Kidney epithelial cell (primary cell): Measurements from ENCODE around the gene CCDC138. TPM values are rescaled to one million over a fixed set of nuclear protein-coding genes. Genes with fewer than 3 reads are reported as not detected.

ENCODE experiments used
- DNase-seq: peaks from one replicate; pipeline ENCODE4 v3.0.0-alpha.2; 2010; ENCODE audit warnings: low read depth
- H3K27me3 ChIP-seq: 2 replicates; pipeline ENCODE4 v1.6.0; 2011; ENCODE audit warnings: low read length; ENCODE audit not compliant: control insufficient read depth, insufficient read depth
- H3K36me3 ChIP-seq: 2 replicates; pipeline ENCODE4 v1.5.1; 2011; ENCODE audit warnings: low read length; ENCODE audit not compliant: control insufficient read depth, insufficient read depth
- H3K4me3 ChIP-seq: 2 replicates; pipeline ENCODE4 v1.5.1; 2011; ENCODE audit warnings: low read depth, mild to moderate bottlenecking, control low read depth, low read length
- CTCF ChIP-seq: IDR thresholded peaks from 2 replicates; pipeline ENCODE4 v1.5.1; 2011; ENCODE audit warnings: mild to moderate bottlenecking, moderate library complexity, low read length, control low read depth, inconsistent platforms; ENCODE audit not compliant: insufficient read depth, poor library complexity, severe bottlenecking
- total RNA-seq: library from RNA; depleted of rRNA; stranded (reverse); fragments of >200 nt; gene quantifications from 2 replicates; pipeline ENCODE4 v1.2.3, GENCODE V29; 2015

The CCDC138 gene
- total RNA-seq, 1 donor from 2014 or later, result 3.7 TPM

DNA sequence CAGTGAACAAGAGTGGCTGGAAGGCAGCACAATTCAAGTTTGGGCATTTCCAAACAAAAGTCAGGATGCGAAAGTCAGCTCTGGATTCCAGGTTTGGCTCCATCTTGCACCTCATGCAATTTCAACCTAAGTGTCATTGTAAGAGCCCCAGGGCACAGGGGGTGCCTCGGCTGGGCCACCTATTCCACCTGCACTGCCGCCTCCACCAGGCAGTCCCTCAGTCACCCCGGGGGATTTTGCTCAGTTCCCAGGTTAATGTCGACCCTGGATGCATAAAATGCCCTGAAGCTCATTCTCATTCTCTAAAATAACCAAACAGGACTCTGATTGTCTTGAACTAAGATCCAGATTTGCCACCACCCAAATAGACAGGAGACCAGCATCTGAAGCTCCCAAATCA is 124.8 kb downstream of the CCDC138 start:
- Histone ChIP-seq H3K4me3 (no peak overlapping the region), H3K27me3 (peaks cover 2% of the 10 kb centered on the region), H3K36me3 (no peaks in the 10 kb centered on the region)
- no peak for DNase-seq
- TF ChIP-seq CTCF, result no peak

- TF ChIP-seq CTCF, result no peak
- DNase-seq, result no peak
- Histone ChIP-seq H3K36me3 (no peaks in the 10 kb centered on the region), H3K4me3 (no peak overlapping the region), H3K27me3 (peaks cover 6% of the 10 kb centered on the region)
These were observed 125.4 kb downstream of the CCDC138 start for GRCh38 chr2:108911807-108912628.

GRCh38 chr2:108912629-108912902 is 126.0 kb downstream of the CCDC138 start:
- H3K36me3 ChIP-seq, result no peaks in the 10 kb centered on the region
- no peak overlapping the region for H3K4me3 ChIP-seq
- DNase-seq, result no peak
- TF ChIP-seq CTCF, result no peak
- H3K27me3 ChIP-seq, result peaks cover 6% of the 10 kb centered on the region

DNA sequence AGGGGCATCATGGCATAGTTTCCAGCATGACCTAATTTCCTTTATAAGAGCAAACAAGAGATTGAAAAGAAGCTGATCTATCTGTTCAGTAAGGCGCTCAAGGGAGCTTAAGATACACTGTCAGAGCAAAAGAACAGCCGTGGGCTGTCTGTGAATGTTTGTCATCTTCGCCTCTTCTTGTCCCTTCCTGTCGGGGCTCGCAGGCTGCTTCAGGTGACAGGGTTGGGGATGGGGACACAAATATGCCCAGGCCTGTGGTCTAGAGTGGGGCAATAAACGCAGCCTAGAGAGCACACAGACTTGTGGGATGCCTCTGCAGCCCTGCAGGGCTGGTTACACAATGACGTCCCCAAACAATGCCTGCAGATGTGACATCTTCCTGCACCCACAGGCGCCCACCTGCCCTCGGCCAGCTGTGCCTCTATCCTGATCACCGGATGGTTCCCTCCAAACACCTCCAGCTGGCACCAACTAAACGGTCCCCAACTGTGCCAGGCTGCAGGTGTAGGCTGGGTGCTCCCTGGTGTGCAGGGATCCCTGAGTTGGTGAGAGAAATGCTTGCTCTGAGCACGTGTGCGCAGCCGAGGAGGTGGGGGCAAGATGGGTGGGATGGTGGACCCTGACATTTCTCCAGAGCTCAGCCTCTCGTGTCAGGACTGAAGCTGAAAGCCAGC is 129.7 kb downstream of the CCDC138 start:
- Histone ChIP-seq H3K27me3 (peaks cover 4% of the 10 kb centered on the region), H3K36me3 (no peaks in the 10 kb centered on the region), H3K4me3 (no peak overlapping the region)
- DNase-seq, result no peak
- no peak for TF ChIP-seq CTCF

GRCh38 chr2:108916796-108917421 is 130.3 kb downstream of the CCDC138 start:
- Histone ChIP-seq H3K27me3 (peaks cover 4% of the 10 kb centered on the region), H3K4me3 (no peak overlapping the region)

More at GRCh38 chr2:108916796-108917421, 130.3 kb downstream of the CCDC138 start:
- TF ChIP-seq CTCF, result no peak
- H3K36me3 ChIP-seq, result no peaks in the 10 kb centered on the region
- no peak for DNase-seq
